ENCODE data around the gene VEPH1.
A peak's percentile ranks its signal among the peaks of the same experiment; 100 is the strongest.

The VEPH1 gene

DNA sequence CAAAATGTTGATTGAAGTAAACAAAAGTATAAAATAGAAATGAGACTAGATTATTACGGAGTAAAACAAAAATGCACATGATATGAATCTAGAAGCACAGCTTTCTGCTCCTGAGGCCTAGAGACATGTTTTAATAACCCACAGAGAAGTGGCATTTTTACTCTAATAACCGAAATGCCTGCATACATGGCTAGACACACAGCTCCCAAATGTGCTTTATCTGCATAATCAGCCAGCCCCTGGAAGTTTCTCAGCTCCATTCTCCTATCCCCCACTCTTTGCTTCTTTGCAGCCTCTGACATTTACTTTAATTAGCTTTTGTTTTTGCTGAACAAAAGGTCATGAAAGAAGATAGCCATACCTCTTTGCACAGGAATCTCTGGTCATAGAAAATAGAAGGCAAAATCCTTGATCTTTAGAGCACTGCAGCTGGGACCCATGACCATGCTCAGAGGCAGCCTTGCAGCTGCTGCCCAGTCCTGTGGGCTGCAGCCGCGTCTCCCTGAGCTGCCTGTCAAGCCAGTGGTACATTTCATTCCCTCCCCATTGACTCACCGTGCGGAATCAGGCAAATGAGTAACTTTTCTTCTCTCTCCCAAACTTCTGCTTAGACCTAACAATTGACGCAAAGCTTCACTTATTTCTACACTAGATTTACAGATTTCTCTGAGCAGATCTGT lies at the start of gene VEPH1:
VEPH1 (minus strand) TSS at position 501 of the 680 bp plus-strand sequence. CDS start 8,067 bp downstream, outside the sequence.
- DNase-seq: no peak

DNA sequence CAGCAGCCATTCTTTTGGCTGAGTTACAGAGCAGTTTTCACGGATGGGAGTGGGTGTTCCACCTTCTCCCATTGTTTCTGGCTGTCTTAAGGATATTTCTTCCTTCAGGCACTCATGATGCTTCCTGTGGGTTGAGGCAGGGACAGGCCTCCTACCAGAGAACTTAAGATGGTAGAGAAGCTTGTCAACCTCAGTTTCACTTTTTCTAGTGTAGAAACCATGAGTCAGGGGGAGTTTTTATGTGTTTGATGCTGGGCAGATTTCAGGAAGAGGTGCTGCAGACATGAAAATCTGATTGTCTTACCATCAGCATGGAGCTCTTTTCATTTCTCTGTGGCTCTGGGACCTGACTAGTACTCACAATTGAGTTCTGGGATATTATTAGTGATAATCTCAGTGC lies 48.7 kb upstream of the VEPH1 start:
- no peak for DNase-seq

DNA sequence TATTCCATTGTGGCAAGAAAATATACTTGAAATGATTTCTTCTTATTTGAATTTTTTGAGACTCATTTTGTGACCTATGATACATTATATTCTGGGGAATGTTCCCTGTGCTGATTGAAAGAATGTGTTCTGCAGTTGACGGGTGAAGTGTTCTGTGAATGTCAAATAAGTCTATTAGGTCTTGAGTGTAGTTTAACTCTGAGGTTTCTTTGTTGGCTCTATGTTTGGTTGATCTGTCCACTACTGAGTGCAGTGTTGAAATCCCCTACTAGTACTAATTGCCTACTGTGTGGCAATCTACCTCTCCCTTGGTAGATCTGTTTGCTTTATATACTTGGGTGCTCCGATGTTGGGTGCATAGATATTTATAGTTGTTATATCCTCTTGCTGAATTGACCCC lies 46.3 kb upstream of the VEPH1 start:
- no peak for DNase-seq

DNA sequence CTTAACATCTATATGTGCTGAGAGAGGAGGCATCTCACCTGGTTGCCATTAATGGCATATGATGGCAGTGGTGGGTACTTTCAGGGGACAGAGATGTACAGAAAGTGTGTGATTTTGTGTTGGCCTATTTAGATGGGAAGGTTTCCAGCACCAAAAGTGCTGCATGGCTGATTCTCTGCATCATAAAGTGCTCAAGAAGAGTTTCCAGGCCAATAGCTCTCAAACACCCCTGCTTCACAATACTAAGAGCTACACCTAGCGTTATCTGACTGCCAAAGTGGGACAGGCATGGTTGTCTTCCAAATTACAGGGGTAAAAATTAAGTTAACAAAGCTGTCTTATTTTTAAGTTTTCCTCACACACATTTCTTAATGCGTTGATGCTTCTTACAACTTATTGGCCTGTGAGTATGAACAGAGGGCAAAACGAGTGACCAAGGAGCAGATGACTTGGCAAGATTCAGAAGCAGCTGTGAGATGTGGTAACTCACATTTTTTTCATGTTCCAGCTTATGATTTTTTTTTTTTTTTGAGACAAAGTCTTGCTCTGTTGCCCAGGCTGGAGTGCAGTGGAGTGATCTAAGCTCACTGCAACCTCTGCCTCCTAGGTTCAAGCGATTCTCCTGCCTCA lies 41.4 kb upstream of the VEPH1 start:
- DNase-seq: no peak

DNA sequence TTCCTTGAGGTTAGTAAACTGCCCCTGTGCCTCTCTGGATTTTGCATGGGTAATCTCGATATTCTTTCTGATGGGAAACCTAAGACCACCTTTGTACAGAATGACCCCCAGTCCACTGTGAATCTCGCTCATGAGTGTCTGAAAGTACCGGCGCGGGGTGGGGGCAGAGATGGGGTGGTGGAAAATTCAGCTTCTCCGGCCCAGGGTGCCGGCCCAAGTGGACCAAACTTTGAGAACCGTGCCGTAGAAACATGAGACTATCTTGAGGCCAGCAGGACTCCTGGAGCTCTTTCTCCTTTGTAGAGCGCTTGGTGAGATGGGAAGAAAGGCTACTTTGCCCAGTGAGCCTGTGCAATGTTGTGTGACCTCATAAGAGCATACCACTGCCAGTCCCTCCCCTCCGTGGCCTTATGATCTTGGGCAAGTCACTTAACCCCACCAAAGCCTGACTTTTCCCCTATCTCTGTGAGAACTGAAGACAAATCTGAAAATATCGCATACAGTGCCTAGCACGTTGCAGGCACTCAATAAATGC lies 40.4 kb upstream of the VEPH1 start:
- DNase-seq: no peak

DNA sequence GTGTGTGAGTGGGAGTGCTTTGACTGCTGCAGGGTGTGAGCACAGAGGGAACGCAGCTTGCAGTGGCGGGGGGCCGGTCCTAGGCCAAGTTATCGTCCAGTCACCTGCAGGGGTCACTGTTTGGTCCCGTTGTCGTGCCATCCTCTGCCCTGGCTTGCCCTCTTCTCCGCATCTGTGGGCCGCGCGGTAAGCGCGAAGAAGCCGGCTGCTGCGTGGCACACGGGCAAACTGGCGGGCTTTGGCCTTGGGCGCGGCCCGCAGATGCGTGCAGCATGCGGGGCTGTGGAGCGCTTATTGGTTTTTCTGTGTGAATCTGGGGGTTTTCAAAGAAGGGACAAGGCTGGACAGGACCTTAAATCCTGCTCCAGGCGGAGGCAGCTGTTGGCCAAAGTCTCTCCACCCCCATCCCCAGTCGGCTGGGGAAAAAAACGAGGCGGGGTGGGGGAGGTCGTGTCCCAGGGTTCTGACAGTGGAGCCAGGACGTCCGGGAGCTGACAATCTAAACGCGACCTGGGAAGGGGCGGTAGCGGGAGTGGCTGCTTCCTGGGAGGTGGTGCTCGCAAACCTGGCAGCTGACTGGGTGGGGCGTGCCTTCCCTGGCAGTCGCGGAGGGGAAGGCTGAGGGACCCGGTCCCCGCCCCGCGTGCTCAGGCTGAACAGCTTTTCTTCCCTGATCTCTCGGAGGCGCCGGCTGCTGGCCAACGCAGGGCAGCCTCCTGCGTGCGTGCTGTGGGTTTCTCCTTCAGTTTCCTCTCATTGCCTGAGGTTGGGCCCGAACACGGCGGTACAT lies 39.7 kb upstream of the VEPH1 start:
- DNase-seq: peak; percentile 74

DNA sequence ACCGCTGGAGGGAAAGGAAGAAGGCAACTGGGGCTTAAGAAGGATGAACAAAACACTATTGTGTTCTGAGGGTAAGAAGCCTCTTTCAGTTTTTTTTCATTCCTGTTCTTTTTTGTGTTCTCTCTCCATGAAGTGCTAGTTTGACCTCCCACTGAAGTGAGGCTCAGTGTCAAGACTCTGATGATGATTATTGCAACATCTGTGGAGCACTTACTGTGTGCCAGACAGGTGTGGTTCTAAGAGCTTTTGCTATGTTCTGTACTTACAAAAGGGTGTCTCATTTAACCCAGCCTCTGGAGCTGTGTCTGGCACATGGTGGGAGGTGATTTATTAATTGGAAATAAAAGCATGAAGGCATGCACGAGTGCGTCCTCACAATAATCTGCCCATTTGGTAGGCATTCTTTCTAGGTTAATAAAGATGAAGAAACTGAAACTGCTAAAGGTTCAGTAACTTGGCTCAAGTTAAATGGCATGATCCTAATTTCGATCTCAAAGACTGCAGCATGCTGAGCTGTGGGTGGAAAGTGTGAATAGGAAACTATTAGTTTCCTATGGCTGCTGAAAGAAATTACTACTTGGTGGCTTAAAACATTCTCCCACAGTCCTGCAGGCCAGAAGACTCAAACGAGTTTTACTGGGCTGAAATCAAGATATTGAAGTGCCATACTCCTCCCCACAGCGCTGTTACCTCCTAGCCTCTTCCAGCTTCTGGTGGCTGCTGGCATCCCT lies 38.5 kb upstream of the VEPH1 start:
- DNase-seq: no peak

DNA sequence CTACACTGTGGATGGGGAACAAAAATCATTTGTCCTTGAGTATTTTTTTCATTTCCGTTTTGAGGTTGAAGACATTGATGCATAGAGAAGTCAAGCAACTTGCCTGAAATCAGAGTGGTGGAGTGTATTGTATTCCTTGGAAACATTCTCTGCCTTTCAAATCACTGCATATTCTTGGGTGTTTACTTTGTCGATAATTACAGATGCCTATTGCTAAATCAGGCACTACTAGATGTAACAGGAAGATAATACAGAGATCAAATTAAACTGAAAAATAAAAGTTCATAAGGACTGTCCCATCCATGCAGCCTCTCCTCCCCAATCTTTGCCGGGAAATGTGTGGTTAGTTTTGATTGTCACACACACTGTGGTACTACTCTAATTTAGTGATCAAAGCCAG lies 37.4 kb upstream of the VEPH1 start:
- no peak for DNase-seq

DNA sequence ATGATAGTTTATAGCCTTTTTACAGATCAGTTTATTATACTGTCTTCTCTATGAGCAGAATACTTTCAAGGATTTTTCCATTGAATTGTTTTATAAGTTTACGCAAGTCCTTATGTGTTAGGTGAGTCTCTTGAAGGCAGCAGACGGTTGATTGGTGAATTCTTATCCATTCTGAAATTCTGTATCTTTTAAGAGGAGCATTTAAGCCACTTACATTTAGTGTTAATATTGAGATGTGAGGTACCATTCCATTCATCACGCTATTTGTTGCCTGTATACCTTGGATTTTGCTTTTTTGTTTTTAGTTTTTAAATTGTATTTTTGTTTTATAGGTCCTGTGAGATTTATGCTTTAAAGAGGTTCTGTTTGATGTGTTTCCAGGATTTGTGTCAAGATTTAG lies 32.5 kb upstream of the VEPH1 start:
- DNase-seq: no peak

DNA sequence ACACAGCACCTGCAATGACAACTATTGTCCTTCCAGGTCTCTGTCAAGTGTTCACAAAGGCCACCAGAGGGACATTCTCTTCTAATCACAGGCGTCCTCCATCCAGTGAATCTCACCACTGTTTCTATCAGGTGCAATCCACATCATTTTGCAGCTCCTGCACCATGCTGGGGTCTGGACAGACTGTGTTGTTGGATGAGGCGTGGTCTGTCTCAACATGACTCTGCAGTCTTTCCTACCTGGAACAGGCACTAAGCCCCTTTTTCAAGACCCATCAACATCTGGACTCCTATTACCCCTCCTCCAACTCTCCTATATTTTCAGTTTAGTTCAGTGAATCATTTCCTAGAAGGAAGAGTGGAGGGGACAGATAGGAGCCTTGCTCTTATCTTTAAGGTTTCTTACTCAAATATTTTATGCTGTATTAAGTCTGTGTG lies 31.5 kb upstream of the VEPH1 start:
- DNase-seq: no peak

DNA sequence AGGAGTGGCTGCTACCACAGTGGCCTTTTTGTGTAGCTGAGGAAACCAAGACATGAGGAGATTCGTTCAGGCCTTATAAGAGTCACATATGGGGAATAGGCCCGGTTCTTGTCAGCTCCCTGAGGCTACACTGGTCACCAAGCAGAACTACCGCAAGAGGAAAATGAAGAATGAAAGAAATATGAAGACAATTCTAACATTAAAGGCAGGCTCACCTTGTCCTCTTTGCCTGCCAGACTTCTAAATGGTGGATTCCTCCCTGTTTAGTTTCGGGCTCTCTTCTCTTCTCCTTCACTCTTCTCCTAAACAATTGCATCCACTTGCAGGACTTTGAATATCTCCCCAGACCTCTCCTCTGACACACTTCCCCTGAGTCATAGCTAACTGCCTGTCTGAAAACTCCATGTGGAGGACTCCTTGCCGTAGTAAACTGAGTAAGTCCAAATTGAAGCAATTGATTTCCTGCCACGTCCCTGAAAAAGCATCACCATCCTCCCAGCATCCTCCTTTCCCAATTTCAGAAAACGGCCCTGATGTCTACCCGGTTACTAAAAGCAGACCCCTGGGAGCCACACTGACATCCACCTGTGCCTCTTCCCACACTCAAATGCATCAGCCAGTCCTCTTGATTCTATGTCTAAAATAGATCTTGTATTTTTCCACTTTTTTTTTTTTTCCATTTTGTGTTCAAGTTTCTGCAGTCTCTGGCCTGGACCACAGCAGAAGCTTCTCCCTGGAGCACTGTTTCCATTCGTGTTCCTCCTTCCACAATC lies 30.3 kb upstream of the VEPH1 start:
- no peak for DNase-seq

DNA sequence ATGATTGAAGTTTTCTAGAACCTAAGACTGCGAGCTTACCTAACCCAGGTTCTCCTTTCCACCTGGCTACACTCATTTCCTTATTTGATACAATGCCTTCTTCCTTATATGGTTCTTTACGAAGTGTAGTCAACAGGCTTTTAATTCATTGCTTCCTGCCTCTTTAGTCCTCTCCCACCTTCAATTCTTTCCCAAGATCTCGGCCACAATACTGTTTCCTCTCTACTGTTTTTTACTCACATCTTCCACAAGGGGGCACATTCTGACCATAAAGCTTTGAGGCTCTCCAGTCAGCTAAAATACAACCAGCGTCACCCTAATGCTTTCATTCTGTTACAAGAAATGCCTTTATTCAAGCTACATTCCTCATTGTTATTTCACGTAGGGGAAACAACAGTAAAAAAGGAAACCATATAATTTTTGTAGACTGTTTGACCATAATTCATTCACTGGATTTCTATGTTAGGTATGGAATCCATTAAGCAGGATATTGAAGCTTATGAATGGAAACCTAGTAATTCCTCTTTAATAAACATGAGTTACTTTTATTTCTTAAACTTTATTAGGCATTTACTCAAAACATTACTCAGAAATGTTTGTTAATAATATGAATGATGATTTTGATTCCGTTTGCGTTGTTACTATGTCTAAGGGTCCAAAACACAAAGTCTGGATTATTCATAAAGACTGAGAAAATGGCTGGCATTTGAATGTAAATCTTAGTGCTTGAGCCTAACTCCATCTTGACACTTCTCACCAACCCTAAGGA lies 29.5 kb upstream of the VEPH1 start:
- peak; percentile 77 for DNase-seq

DNA sequence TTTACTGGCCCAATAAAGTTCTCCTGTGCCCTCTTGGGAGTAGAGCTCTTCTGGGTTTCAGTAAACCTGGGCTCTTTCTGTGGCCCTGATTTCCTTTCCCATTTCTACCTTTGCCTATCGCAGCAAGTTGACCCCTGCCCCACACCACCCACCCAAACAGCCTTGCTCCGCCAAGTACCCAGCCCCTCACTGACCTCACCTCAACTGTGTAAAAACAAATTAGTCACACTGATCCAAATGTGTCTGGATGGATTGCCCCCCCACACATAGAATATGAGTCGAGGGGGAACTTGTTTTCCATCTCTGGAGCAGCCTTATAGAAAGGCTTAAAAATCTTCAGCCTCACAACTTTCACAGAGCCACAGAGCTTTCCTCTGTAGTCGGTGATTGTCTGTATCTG lies 28.6 kb upstream of the VEPH1 start:
- DNase-seq: no peak

DNA sequence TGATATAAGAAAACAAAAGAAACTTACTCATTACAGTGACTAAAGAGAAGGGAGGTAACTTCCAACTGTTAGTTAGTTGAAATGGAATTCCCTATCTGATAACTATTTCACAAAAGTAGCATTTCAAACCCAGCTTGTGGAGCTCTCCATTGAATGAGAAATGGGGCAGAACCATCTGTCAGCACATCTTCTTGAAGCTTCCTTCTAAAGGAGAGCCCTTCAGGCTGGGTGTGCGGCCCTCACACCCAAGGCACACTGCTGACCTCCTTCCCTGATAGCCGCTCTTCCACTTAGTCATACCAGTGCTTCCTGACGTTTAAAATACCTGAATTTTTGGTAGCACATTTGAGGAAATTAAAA lies 28.1 kb upstream of the VEPH1 start:
- no peak for DNase-seq

DNA sequence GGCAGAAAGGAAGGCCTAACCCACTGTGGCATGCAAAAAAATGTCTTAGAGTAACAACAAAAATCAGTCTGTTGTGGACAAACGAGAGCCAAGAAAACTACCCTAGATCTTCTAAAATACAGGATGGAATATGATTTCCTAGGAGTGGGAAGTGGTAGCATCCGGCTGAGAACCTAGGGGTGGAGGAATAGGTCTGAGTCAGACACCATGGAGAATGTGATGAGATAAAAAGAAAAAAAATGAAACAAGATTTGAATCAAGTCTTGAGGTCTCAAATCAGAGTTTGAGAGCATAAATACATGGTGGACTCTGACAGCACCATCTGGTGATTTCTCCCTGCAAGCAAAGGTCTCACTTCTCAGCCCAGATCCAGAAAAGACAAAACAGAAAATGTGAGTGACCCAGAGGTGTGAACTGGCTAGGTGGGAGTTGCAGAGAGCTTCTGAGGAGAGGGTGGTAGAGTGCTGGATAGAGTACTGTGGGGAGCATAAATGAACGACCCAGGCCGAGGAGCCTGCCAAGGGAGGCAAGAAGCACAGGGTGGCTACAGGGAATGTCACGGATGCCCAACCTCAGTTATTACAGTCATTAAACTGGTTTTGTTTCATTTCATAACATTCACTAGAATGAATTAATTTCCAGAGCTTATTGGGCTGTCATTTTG lies 27.6 kb upstream of the VEPH1 start:
- no peak for DNase-seq

DNA sequence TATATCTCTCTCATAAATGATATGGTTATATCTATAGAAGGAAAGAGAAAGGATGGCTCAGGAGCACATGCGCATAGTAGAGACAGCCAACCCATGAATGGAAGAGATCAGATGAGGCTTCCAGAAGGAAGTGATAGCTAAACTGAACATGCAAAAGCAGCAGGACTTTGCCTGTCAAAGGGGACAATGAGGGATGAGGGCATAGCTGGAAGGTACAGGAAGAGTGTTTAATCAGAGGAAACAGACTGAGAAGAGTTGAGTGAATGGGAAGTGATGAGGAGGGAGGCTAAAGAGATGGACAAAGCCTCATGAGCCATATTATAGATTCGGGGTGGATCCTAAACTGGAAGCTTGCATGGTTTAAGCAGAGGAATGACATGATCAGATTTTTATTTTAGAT lies 26.5 kb upstream of the VEPH1 start:
- no peak for DNase-seq

DNA sequence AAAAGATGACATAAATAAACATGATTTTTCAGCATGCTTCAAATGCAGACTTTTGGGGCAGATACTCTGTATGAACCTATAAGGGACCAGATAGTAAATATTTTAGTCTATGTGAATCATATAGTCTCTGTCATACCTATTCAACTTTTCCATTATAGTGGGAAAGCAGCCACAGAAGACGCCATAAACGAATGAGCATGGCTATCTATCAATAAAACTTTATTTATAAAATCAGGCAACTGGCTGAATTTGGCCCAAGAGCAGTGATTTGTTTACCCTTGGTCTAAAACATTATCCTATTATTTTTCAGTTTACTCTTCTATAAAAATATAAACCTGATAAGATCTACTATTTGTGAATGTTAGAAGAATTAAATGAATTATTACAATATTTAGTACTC lies 25.9 kb upstream of the VEPH1 start:
- DNase-seq: no peak

DNA sequence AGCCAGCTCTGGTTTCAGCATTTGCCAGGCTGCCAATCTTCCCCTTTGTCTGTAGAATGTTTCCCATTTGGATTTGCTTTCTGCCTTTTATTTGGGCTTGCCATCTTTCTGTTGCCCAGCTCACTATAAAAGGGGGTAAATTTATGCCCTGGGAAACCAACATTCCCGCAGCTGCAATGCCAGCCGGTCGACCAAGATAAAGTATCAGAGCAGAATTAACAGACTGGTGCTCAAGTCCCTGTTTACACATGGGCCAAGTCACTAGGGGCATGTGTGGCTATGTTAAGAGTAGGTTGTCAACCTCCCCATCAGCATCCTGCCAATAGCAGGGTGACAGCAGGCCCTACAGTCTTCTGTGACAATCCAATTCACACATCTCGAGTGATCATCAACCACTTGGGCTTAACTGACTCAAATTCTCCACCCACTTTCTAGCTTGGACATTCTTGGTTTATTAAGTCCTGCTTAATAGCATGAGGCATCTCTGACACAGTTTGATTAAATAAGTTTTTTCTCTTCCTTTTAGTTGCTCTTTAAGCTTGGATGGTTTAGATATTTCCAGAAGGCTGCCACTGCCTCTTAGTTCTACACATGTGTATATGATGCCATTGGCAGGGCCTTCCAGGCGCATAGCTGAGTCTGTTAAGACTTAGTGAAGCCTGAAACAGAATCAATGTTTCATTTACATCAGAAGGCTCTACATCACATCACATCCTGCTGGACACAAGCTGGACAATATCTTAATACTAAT lies 24.1 kb upstream of the VEPH1 start:
- no peak for DNase-seq

DNA sequence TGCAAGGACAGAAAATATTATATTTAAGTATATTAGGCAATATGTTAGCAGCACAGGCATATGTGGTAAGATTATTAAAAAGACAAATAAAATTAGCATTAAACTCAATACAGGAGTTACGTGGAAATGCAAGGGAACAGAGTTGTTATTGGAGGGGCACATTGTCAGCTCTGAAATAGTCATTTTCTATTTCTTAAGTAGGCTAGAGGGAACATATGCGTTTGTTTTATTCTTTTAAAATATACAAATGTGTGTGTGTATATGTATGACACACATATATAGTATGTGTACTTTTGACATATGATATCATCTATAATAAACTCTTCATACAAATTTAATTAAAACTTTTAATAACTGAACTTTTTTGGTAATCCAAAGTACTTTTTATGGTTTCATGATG lies 22.8 kb upstream of the VEPH1 start:
- DNase-seq: no peak

DNA sequence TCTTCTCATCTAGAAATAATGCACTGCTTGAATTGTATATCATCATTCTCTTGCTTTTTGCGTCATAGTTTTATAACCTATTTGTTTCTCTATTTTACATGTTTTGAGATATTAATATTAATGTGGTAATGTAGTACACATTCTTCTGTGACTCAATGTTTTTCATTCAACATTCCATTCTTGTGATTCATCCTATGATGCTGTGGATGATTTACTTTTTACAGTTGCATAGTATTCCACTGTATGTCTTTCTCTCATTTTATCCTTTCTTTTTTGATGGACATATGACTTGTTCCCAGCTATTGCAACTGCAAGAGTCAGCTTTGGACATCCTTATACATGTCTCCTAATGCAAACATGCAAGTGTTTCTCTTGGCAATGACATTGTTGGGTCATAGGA lies 20.6 kb upstream of the VEPH1 start:
- DNase-seq: no peak

All from NCI-H69 (cell line).